ENCODE data around the gene RSPO4.

Gene RSPO4

GRCh38 chr20:1013566-1014340 lies 11.6 kb upstream of the RSPO4 start:
- Histone ChIP-seq H3K27ac (ENCODE audit: low read depth, low read length) (no peak overlapping the region), H3K4me3 (ENCODE audit: insufficient read depth, low read length, poor library complexity, severe bottlenecking) (no peak overlapping the region)

GRCh38 chr20:1012359-1013168 lies 10.5 kb upstream of the RSPO4 start:
- Histone ChIP-seq H2AFZ (ENCODE audit: low read depth, low read length, severe bottlenecking) (no peak overlapping the region), H3K79me2 (ENCODE audit: insufficient read depth, low read length) (no peaks in the 10 kb centered on the region)

More at GRCh38 chr20:1013566-1014340, 11.6 kb upstream of the RSPO4 start:
- Histone ChIP-seq H3F3A (ENCODE audit: insufficient read depth) (no peaks in the 10 kb centered on the region), H4K20me1 (ENCODE audit: low read depth, low read length) (no peaks in the 10 kb centered on the region), H3K79me2 (ENCODE audit: insufficient read depth, low read length) (no peaks in the 10 kb centered on the region), H3K4me2 (ENCODE audit: low read depth, low read length, poor library complexity, severe bottlenecking) (no peak overlapping the region), H3K27me3 (ENCODE audit: low read length) (no peaks in the 10 kb centered on the region), H3K9me2 (replicated peaks; ENCODE audit: insufficient read depth, low read length) (no peaks in the 10 kb centered on the region), H3K36me3 (ENCODE audit: low read length) (no peaks in the 10 kb centered on the region), H2AFZ (ENCODE audit: low read depth, low read length, severe bottlenecking) (no peak overlapping the region), H3K9me3 (ENCODE audit: insufficient read depth, low read length) (no peaks in the 10 kb centered on the region), H3K9ac (ENCODE audit: low read length) (no peak overlapping the region)
- no peak for TF ChIP-seq CTCF (IDR thresholded peaks at IDR 0.05; ENCODE audit: insufficient read depth, low read length, poor library complexity, severe bottlenecking)
- TF ChIP-seq EZH2phosphoT487 (conservative IDR thresholded peaks at IDR 0.05; ENCODE audit: low read length) = no peak

GRCh38 chr20:1010659-1011058 lies 8.5 kb upstream of the RSPO4 start:
- Histone ChIP-seq H2AFZ (ENCODE audit: low read depth, low read length, severe bottlenecking) (no peak overlapping the region), H3K27ac (ENCODE audit: low read depth, low read length) (no peak overlapping the region), H3K9me3 (ENCODE audit: insufficient read depth, low read length) (no peaks in the 10 kb centered on the region), H3K4me2 (ENCODE audit: low read depth, low read length, poor library complexity, severe bottlenecking) (no peak overlapping the region), H4K20me1 (ENCODE audit: low read depth, low read length) (no peaks in the 10 kb centered on the region), H3F3A (ENCODE audit: insufficient read depth) (no peaks in the 10 kb centered on the region), H3K4me3 (ENCODE audit: insufficient read depth, low read length, poor library complexity, severe bottlenecking) (no peak overlapping the region), H3K9me2 (replicated peaks; ENCODE audit: insufficient read depth, low read length) (no peaks in the 10 kb centered on the region), H3K36me3 (ENCODE audit: low read length) (no peaks in the 10 kb centered on the region), H3K79me2 (ENCODE audit: insufficient read depth, low read length) (no peaks in the 10 kb centered on the region), H3K9ac (ENCODE audit: low read length) (no peak overlapping the region), H3K27me3 (ENCODE audit: low read length) (no peaks in the 10 kb centered on the region)
- no peak for TF ChIP-seq EZH2phosphoT487 (conservative IDR thresholded peaks at IDR 0.05; ENCODE audit: low read length)
- TF ChIP-seq CTCF (IDR thresholded peaks at IDR 0.05; ENCODE audit: insufficient read depth, low read length, poor library complexity, severe bottlenecking) = no peak

More at GRCh38 chr20:1012359-1013168, 10.5 kb upstream of the RSPO4 start:
- H3K4me3 ChIP-seq (ENCODE audit: insufficient read depth, low read length, poor library complexity, severe bottlenecking) = no peak overlapping the region
- H3K27me3 ChIP-seq (ENCODE audit: low read length) = no peaks in the 10 kb centered on the region
- no peak overlapping the region for H3K9ac ChIP-seq (ENCODE audit: low read length)
- H3K9me2 ChIP-seq (replicated peaks; ENCODE audit: insufficient read depth, low read length) = no peaks in the 10 kb centered on the region
- TF ChIP-seq CTCF (IDR thresholded peaks at IDR 0.05; ENCODE audit: insufficient read depth, low read length, poor library complexity, severe bottlenecking) = no peak
- TF ChIP-seq EZH2phosphoT487 (conservative IDR thresholded peaks at IDR 0.05; ENCODE audit: low read length) = no peak
- no peaks in the 10 kb centered on the region for H3F3A ChIP-seq (ENCODE audit: insufficient read depth)
- H3K4me2 ChIP-seq (ENCODE audit: low read depth, low read length, poor library complexity, severe bottlenecking) = no peak overlapping the region
- no peaks in the 10 kb centered on the region for H4K20me1 ChIP-seq (ENCODE audit: low read depth, low read length)
- no peak overlapping the region for H3K27ac ChIP-seq (ENCODE audit: low read depth, low read length)
- no peaks in the 10 kb centered on the region for H3K36me3 ChIP-seq (ENCODE audit: low read length)
- H3K9me3 ChIP-seq (ENCODE audit: insufficient read depth, low read length) = no peaks in the 10 kb centered on the region
